OCI-LY7 (cell line): ENCODE results near the gene DMXL2. TPM values are rescaled to one million over a fixed set of nuclear protein-coding genes. Genes with fewer than 3 reads are reported as not detected.

Source experiments
- BruUV-seq: library from RNA; stranded (reverse); fragments of 400-500 nt; replicated peaks from 2 replicates; lab custom pipeline; 2021; lab: Mats Ljungman, UMichigan
- CTCF ChIA-PET: fragments of 300-600 bp; sonication (Branson Sonifier 250); formaldehyde crosslinking; loops from one replicate; lab custom pipeline; 2022; ENCODE audit warnings: antibody characterized with exemption; ENCODE audit not compliant: unreplicated experiment; lab: Charles Lee
- POLR2A ChIA-PET: fragments of 300-600 bp; sonication (Branson Sonifier 250); formaldehyde crosslinking; loops from one replicate; lab custom pipeline; 2022; ENCODE audit warnings: antibody characterized with exemption; lab: Charles Lee
- DNase-seq: peaks from one replicate; pipeline ENCODE4 v3.0.0-alpha.2; 2015; ENCODE audit warnings: low spot score
- H2AFZ ChIP-seq: fragments of 200-600 bp; sonication (generic), shearing (Covaris generic); 2 replicates; pipeline ENCODE4 v1.6.1; 2014; ENCODE audit warnings: mild to moderate bottlenecking, antibody characterized with exemption, low read length, moderate library complexity
- H3K27ac ChIP-seq: fragments of 200-600 bp; sonication (generic); 2 replicates; pipeline ENCODE4 v1.5.1; 2014; ENCODE audit warnings: mixed run types, low read depth, mild to moderate bottlenecking, moderate library complexity, low read length, inconsistent platforms; ENCODE audit not compliant: poor library complexity, severe bottlenecking
- H3K36me3 ChIP-seq: fragments of 200-600 bp; sonication (generic); 2 replicates; pipeline ENCODE4 v1.6.1; 2014; ENCODE audit warnings: mild to moderate bottlenecking, antibody characterized with exemption, low read length, moderate library complexity, mixed read lengths; ENCODE audit not compliant: insufficient read depth
- H3K4me1 ChIP-seq: fragments of 200-600 bp; sonication (generic); 2 replicates; pipeline ENCODE4 v1.5.1; 2014; ENCODE audit warnings: mild to moderate bottlenecking, low read length; ENCODE audit not compliant: insufficient read depth, poor library complexity, severe bottlenecking
- H3K4me2 ChIP-seq: fragments of 200-600 bp; sonication (generic); 2 replicates; pipeline ENCODE4 v1.6.1; 2014; ENCODE audit warnings: mild to moderate bottlenecking, low read length
- H3K4me3 ChIP-seq: fragments of 200-600 bp; sonication (generic); 2 replicates; pipeline ENCODE4 v1.5.1; 2014; ENCODE audit warnings: mild to moderate bottlenecking, low read depth, low read length; ENCODE audit not compliant: poor library complexity, severe bottlenecking
- H3K79me2 ChIP-seq: fragments of 200-600 bp; sonication (generic); 2 replicates; pipeline ENCODE4 v1.6.1; 2016; ENCODE audit warnings: low read depth, mild to moderate bottlenecking, low read length, moderate library complexity, mixed read lengths; ENCODE audit not compliant: insufficient read depth
- H3K9me2 ChIP-seq: fragments of 200-600 bp; sonication (generic); 2 replicates; pipeline ENCODE4 v1.6.1; 2016; ENCODE audit warnings: mild to moderate bottlenecking, low read length, mixed read lengths; ENCODE audit not compliant: insufficient read depth
- H3K9me3 ChIP-seq: fragments of 200-600 bp; sonication (generic); 2 replicates; pipeline ENCODE4 v1.6.1; 2014; ENCODE audit warnings: mild to moderate bottlenecking, mixed run types, low read length, mixed read lengths
- H4K20me1 ChIP-seq: fragments of 200-600 bp; sonication (generic); 2 replicates; pipeline ENCODE4 v1.6.1; 2014; ENCODE audit warnings: mild to moderate bottlenecking, antibody characterized with exemption, low read length, moderate library complexity, mixed read lengths; ENCODE audit not compliant: insufficient read depth
- CTCF ChIP-seq: fragments of 200-600 bp; sonication (generic); conservative IDR thresholded peaks from 2 replicates; pipeline ENCODE4 v1.5.1; 2014; ENCODE audit warnings: mild to moderate bottlenecking, antibody characterized with exemption, low read length, moderate library complexity, mixed read lengths
- EZH2phosphoT487 ChIP-seq: fragments of 200-600 bp; sonication (generic); IDR thresholded peaks from 2 replicates; pipeline ENCODE4 v1.6.1; 2018; ENCODE audit warnings: low read depth, borderline replicate concordance, mild to moderate bottlenecking, mixed run types, antibody characterized with exemption, low read length, moderate library complexity, mixed read lengths
- intact Hi-C: fragments of 100-400 bp; cut with micrococcal nuclease; formaldehyde crosslinking; loops from one replicate; pipeline ENCODE4 v1.10.0; 2022; ENCODE audit not compliant: unreplicated experiment
- total RNA-seq, 2 experiments: library from RNA; depleted of rRNA in 1 of 2; stranded (reverse); fragments of >200 nt in 1 of 2; shearing (Covaris generic) in 1 of 2; gene quantifications; 2 replicates each; pipeline ENCODE4 v1.2.3, GENCODE V29; 2014 to 2022

Gene DMXL2
- total RNA-seq, 2 experiments from 2014 or later: 0.32 to 0.47 TPM

- intact Hi-C loops: no loop called here
- Histone ChIP-seq H3K36me3 (no peaks in the 10 kb centered on the region), H3K9me3 (no peaks in the 10 kb centered on the region), H3K9me2 (no peaks in the 10 kb centered on the region), H3K79me2 (no peaks in the 10 kb centered on the region), H4K20me1 (no peaks in the 10 kb centered on the region), H2AFZ (no peak overlapping the region; the same call in 1 of the 2 replicates), H3K4me1 (no peaks in the 10 kb centered on the region), H3K4me2 (no peak overlapping the region), H3K4me3 (no peak overlapping the region), H3K27ac (no peak overlapping the region)
- BruUV-seq: no TSS peak
- ChIA-PET CTCF (no interaction called here), POLR2A (no interaction called here)
- no peak for DNase-seq
- no peak for TF ChIP-seq CTCF
- no peak for TF ChIP-seq EZH2phosphoT487
Measured at GRCh38 chr15:51621155-51621765, 1.3 kb downstream of the DMXL2 start.

GRCh38 chr15:51620641-51621040 is 1.9 kb downstream of the DMXL2 start:
- no peak overlapping the region for H3K27ac ChIP-seq
- no TSS peak for BruUV-seq
- POLR2A ChIA-PET: interaction anchor here (1.7 kb wide), 1 partner anchor 10 kb away, joined by 6 read pairs; no protein-coding TSS in a partner anchor

More at GRCh38 chr15:51620641-51621040, 1.9 kb downstream of the DMXL2 start:
- CTCF ChIA-PET: no interaction called here
- no peaks in the 10 kb centered on the region for H3K9me3 ChIP-seq
- intact Hi-C loops: no loop called here
- no peaks in the 10 kb centered on the region for H3K4me1 ChIP-seq
- DNase-seq: no peak
- H3K9me2 ChIP-seq: no peaks in the 10 kb centered on the region
- TF ChIP-seq EZH2phosphoT487: no peak
- no peak for TF ChIP-seq CTCF
- H3K79me2 ChIP-seq: no peaks in the 10 kb centered on the region
- no peaks in the 10 kb centered on the region for H3K36me3 ChIP-seq
- no peak overlapping the region for H3K4me2 ChIP-seq
- no peaks in the 10 kb centered on the region for H4K20me1 ChIP-seq
- H3K4me3 ChIP-seq: no peak overlapping the region
- H2AFZ ChIP-seq: no peak overlapping the region
